Measurements from ENCODE around the gene CSNK1E. TPM values are rescaled to one million over a fixed set of nuclear protein-coding genes. Genes with fewer than 3 reads are reported as not detected.

Gene CSNK1E
- total and polyA plus RNA-seq, 5 experiments from 2014 or later, result 9.1 to 116 (median 16.1) TPM

DNA sequence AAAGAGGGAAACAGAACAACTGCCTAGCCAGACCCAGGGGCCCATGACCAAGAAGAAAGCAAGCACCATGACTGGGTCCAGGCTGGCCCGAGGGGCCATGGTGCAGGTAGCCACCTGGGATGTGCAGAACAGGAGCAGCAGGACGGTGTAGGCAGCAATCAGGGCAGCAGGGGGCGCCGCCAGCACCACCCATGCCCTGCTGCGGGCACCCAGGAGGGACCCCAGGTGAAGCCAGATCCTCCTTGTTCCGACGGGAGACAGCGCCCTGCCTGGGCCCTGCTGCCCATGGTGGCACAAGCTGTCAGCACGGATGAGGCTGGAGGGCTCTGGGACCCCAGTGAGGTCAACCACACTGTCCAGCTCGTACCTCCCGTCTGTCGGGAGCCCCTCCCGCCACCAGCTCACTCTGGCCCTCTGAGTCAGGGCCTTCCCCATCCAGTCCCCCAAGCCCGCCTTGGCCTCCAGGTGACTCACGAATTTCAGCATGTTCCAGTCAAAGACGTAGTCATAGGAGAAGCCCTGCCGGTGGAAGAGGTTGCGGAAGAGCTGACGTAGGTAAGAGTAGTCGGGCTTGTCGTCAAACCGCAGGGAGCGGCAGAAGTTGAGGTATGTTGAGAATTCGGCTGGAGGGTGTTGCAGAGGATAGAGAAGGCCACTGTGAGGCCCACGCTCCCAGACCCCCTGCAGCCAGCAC is 18.8 kb downstream of the CSNK1E start:
- POLR2A ChIA-PET, result no interaction called here
- no peaks in the 10 kb centered on the region for H3K27me3 Mint-ChIP-seq
- no peak overlapping the region for H3K4me3 Mint-ChIP-seq
- H3K4me1 Mint-ChIP-seq, result no peaks in the 10 kb centered on the region
- H3K27ac Mint-ChIP-seq, result no peak overlapping the region
- H3K36me3 Mint-ChIP-seq, result peaks cover 0 to 59% (median 9%) of the 10 kb centered on the region in 3 donors
- H3K9me3 Mint-ChIP-seq, result no peaks in the 10 kb centered on the region
- ATAC-seq, result peak; percentile 75 to 77
- peak in 9 of 10 donors; percentile 23 to 56 (median 44) for DNase-seq

- H3K9me3 Mint-ChIP-seq, result no peaks in the 10 kb centered on the region
- no peak overlapping the region for H3K27ac Mint-ChIP-seq
- no peak for ATAC-seq
- POLR2A ChIA-PET, result interaction anchor here (1.1 kb wide), 1 partner anchor 19 kb away, joined by 4 read pairs; no protein-coding TSS in a partner anchor
- no peak overlapping the region for H3K4me3 Mint-ChIP-seq
- H3K36me3 Mint-ChIP-seq, result peaks cover 0 to 53% (median 7%) of the 10 kb centered on the region in 3 donors
- DNase-seq, result no peak
- H3K27me3 Mint-ChIP-seq, result no peaks in the 10 kb centered on the region
- no peaks in the 10 kb centered on the region for H3K4me1 Mint-ChIP-seq
Measured at GRCh38 chr22:38296372-38296771, 20.9 kb downstream of the CSNK1E start.

DNA sequence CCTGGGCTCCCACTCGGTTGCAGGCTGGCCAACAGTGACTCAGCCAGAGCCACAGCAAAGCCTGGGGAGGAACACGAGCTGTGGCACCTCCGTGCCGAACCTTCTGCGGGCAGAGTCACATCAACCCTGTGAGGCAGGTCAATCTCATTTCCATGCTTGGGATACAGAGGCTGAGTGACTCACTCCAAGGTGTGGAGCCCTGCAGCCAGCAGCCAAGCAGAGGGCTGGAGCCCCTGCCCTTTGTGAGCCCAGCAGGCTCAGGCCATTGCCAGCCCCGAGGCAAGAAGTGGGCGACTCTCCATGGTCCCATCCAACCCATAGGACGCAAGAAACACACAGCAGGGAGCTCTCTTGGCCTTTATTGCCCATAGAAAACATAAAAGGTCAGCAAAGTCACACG is 21.4 kb downstream of the CSNK1E start:
- Mint-ChIP-seq H3K4me3 (no peak overlapping the region), H3K27me3 (no peaks in the 10 kb centered on the region), H3K36me3 (peaks cover 0 to 48% (median 7%) of the 10 kb centered on the region in 3 donors), H3K9me3 (no peaks in the 10 kb centered on the region), H3K27ac (peak overlapping the region in 1 of 10 donors; percentile 64), H3K4me1 (peaks cover 0 to 2% (median 0%) of the 10 kb centered on the region in 4 donors)
- POLR2A ChIA-PET, result interaction anchor here (1.1 to 1.2 kb wide), 3 partner anchors 16 to 23 kb away, joined by 3 to 4 read pairs (median 3); no protein-coding TSS in a partner anchor
- no peak for ATAC-seq
- DNase-seq, result no peak

- Mint-ChIP-seq H3K27ac (peak overlapping the region in 1 of 10 donors; percentile 64), H3K36me3 (peaks cover 0 to 43% (median 7%) of the 10 kb centered on the region in 3 donors), H3K4me1 (peaks cover 0 to 2% (median 0%) of the 10 kb centered on the region in 4 donors), H3K9me3 (no peaks in the 10 kb centered on the region), H3K4me3 (no peak overlapping the region), H3K27me3 (no peaks in the 10 kb centered on the region)
- ATAC-seq (no peak), DNase-seq (no peak)
- POLR2A ChIA-PET, result interaction anchor here (1.1 to 1.2 kb wide), 3 partner anchors 17 to 23 kb away, joined by 3 to 4 read pairs (median 3); no protein-coding TSS in a partner anchor
Measured at GRCh38 chr22:38295339-38295738, 21.9 kb downstream of the CSNK1E start.

- POLR2A ChIA-PET, result no interaction called here
- H3K4me3 Mint-ChIP-seq, result no peak overlapping the region
- no peaks in the 10 kb centered on the region for H3K9me3 Mint-ChIP-seq
- H3K27ac Mint-ChIP-seq, result peak overlapping the region in 1 of 10 donors; percentile 75
- ATAC-seq, result no peak
- H3K27me3 Mint-ChIP-seq, result no peaks in the 10 kb centered on the region
- peaks cover 0 to 2% (median 0%) of the 10 kb centered on the region in 4 donors for H3K4me1 Mint-ChIP-seq
- DNase-seq, result no peak
- H3K36me3 Mint-ChIP-seq, result peaks cover 0 to 33% (median 7%) of the 10 kb centered on the region in 3 donors
Measured at GRCh38 chr22:38294193-38294592, 23.0 kb downstream of the CSNK1E start.

- Mint-ChIP-seq H3K27ac (peak overlapping the region in 2 of 10 donors; percentile 27 to 43), H3K4me3 (no peak overlapping the region), H3K4me1 (peaks cover 0 to 2% (median 0%) of the 10 kb centered on the region in 4 donors), H3K27me3 (no peaks in the 10 kb centered on the region), H3K9me3 (no peaks in the 10 kb centered on the region), H3K36me3 (peaks cover 0 to 24% (median 2%) of the 10 kb centered on the region in 3 donors)
- no peak for ATAC-seq
- DNase-seq, result no peak
- POLR2A ChIA-PET, result no interaction called here
Measured at GRCh38 chr22:38292694-38293093, 24.5 kb downstream of the CSNK1E start.

- H3K27me3 Mint-ChIP-seq, result no peaks in the 10 kb centered on the region
- H3K36me3 Mint-ChIP-seq, result peaks cover 0 to 13% (median 0%) of the 10 kb centered on the region in 3 donors
- H3K27ac Mint-ChIP-seq, result peak overlapping the region in 2 of 10 donors; percentile 62 to 64
- ATAC-seq (peak; percentile 29 to 50), DNase-seq (no peak)
- POLR2A ChIA-PET, result no interaction called here
- H3K4me1 Mint-ChIP-seq, result peaks cover 0 to 2% (median 0%) of the 10 kb centered on the region in 4 donors
- H3K9me3 Mint-ChIP-seq, result no peaks in the 10 kb centered on the region
- no peak overlapping the region for H3K4me3 Mint-ChIP-seq
Measured at GRCh38 chr22:38291201-38291777, 25.9 kb downstream of the CSNK1E start.

GRCh38 chr22:38290347-38290746 is 26.9 kb downstream of the CSNK1E start:
- ATAC-seq, result no peak
- peak overlapping the region in 6 of 10 donors; percentile 4 to 69 (median 18) for H3K27ac Mint-ChIP-seq
- POLR2A ChIA-PET, result no interaction called here

GRCh38 chr22:38289583-38290082 is 27.6 kb downstream of the CSNK1E start:
- Mint-ChIP-seq H3K9me3 (no peaks in the 10 kb centered on the region), H3K4me1 (peaks cover 0 to 2% (median 0%) of the 10 kb centered on the region in 4 donors), H3K36me3 (peaks cover 0 to 12% (median 0%) of the 10 kb centered on the region in 3 donors), H3K4me3 (no peak overlapping the region), H3K27me3 (no peaks in the 10 kb centered on the region), H3K27ac (peak overlapping the region in 4 of 10 donors; percentile 9 to 56 (median 24))
- POLR2A ChIA-PET, result interaction anchor here (0.6 to 0.7 kb wide), 2 partner anchors 15 to 22 kb away, joined by 3 read pairs; no protein-coding TSS in a partner anchor
- DNase-seq (no peak), ATAC-seq (no peak)

More at GRCh38 chr22:38290347-38290746, 26.9 kb downstream of the CSNK1E start:
- Mint-ChIP-seq H3K4me3 (no peak overlapping the region), H3K9me3 (no peaks in the 10 kb centered on the region), H3K36me3 (peaks cover 0 to 12% (median 0%) of the 10 kb centered on the region in 3 donors), H3K27me3 (no peaks in the 10 kb centered on the region), H3K4me1 (peaks cover 0 to 2% (median 0%) of the 10 kb centered on the region in 4 donors)
- no peak for DNase-seq

DNA sequence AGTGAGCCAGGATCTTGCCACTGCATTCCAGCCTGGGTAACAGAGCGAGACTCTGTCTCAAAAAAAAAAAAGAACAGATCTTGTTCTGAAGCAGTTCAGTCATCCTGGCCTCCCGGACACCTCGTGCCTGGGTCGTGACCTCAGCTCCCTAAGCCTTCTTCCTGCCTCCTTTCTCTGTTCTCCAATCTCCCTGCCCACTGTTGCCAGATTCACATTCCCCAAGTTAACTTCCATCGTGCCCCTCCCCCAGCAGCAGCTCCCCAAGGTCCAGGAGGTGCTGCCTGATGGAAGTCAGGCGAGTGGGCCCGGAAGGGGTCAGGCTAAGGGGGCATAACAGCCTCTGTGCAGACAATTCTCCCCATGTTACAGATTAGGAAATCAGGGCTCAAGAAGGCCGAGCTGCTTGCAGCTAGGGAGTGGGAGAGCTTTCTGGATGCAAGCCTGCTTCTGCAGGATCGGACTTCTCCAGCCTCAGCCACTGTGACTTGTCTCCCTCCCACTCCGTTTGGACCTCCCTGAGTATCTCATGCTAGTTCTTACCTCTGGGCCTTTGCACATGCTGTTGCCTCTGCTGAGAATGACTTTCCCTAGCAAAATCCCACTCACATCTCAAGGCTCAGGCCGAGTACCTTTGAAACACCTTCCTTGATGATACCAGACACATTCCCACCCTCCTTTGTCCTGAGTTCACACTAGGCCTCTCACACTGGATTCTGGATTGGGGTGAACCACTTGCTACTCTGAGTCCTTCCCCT is 30.1 kb downstream of the CSNK1E start:
- peak overlapping the region in 2 of 10 donors; percentile 15 to 57 for H3K27ac Mint-ChIP-seq
- POLR2A ChIA-PET, result no interaction called here

DNA sequence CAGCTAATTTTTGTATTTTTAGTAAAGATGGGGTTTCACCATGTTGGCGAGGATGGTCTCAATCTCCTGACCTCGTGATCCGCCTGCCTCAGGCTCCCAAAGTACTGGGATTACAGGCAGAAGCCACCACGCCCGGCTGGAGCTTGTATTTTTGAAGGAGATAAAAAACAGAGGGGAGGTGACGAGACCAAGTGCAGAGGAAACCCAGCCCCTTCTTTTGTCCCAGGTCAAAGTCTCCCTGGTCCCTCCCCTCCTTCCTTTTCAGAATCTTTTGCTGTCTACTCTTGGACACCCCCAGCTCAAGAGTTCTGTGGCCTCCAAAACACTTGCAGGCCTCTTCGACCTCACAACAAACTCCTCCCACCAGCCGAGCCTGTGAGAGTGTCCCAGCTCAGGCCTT is 32.2 kb downstream of the CSNK1E start:
- H3K4me3 Mint-ChIP-seq, result no peak overlapping the region
- ATAC-seq, result no peak
- H3K27ac Mint-ChIP-seq, result peak overlapping the region in 2 of 10 donors; percentile 4 to 17
- no peak for DNase-seq
- H3K36me3 Mint-ChIP-seq, result peaks cover 0 to 2% (median 0%) of the 10 kb centered on the region in 3 donors
- no peaks in the 10 kb centered on the region for H3K9me3 Mint-ChIP-seq
- POLR2A ChIA-PET, result interaction anchor here (1.3 kb wide), 1 partner anchor 14 kb away, joined by 3 read pairs; no protein-coding TSS in a partner anchor
- H3K4me1 Mint-ChIP-seq, result no peaks in the 10 kb centered on the region
- no peaks in the 10 kb centered on the region for H3K27me3 Mint-ChIP-seq

More for the DNA sequence above, 30.1 kb downstream of the CSNK1E start:
- Mint-ChIP-seq H3K4me3 (no peak overlapping the region), H3K27me3 (no peaks in the 10 kb centered on the region), H3K9me3 (no peaks in the 10 kb centered on the region), H3K4me1 (peaks cover 0 to 2% (median 0%) of the 10 kb centered on the region in 4 donors), H3K36me3 (peaks cover 0 to 5% (median 0%) of the 10 kb centered on the region in 3 donors)
- ATAC-seq (no peak), DNase-seq (no peak)

DNA sequence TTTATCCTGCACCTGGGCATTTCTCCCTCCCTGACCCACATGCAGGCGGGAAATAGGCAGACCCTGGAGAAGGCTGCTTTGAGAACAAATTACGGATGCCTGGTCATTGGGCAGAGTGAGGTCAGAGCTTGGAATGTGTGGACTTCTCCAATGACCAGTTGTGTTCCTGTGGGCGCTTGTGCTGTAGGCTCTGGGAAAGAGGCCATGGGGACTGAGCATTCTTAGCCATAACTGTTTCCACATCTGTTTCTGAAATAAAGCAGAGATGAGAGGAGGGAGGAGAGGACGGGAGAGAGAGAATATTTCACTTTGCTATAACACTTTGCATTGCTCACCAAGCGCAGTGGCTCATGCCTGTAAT is 33.2 kb downstream of the CSNK1E start:
- Mint-ChIP-seq H3K27ac (no peak overlapping the region), H3K4me3 (no peak overlapping the region), H3K27me3 (no peaks in the 10 kb centered on the region), H3K9me3 (no peaks in the 10 kb centered on the region), H3K36me3 (peaks cover 0 to 2% (median 0%) of the 10 kb centered on the region in 3 donors), H3K4me1 (no peaks in the 10 kb centered on the region)
- ATAC-seq (no peak), DNase-seq (no peak)
- POLR2A ChIA-PET, result interaction anchor here (1.3 kb wide), 1 partner anchor 13 kb away, joined by 3 read pairs; no protein-coding TSS in a partner anchor

Data from naive thymus-derived CD8-positive, alpha-beta T cell (primary cell).